Transverse colon (tissue), 3 donors: Measurements from ENCODE around the gene FAM83F.

ENCODE experiments used
- CTCF ChIP-seq, 5 experiments: fragments of 200-600 bp in 3 of 5; fragments of 450-650 bp in 2 of 5; sonication (generic) in 3 of 5; IDR thresholded peaks; 1 replicate in 2 of 5; 2 replicates in 3 of 5; pipeline ENCODE4 v1.5.1; 2016 to 2017; ENCODE audit warnings: antibody characterized with exemption in 5 of 5, inconsistent platforms in 3 of 5, mild to moderate bottlenecking in 2 of 5, moderate library complexity in 1 of 5
- EP300 ChIP-seq: sonication (generic); formaldehyde crosslinking; IDR thresholded peaks from one replicate; pipeline ENCODE4 v1.6.1; 2017; ENCODE audit warnings: antibody characterized with exemption, low read depth
- POLR2A ChIP-seq: fragments of 450-650 bp; IDR thresholded peaks from one replicate; pipeline ENCODE4 v1.6.1; 2016; ENCODE audit warnings: antibody characterized with exemption, mild to moderate bottlenecking, moderate library complexity

- TF ChIP-seq CTCF (IDR thresholded peaks at IDR 0.05) = no peak
- no peak for TF ChIP-seq EP300
- no peak for TF ChIP-seq POLR2A
Measured at GRCh38 chr22:40054486-40054885, 59.7 kb downstream of the FAM83F start.
